H1 (cell line): Measurements from ENCODE around the gene RTN4RL1. TPM values are rescaled to one million over a fixed set of nuclear protein-coding genes. Genes with fewer than 3 reads are reported as not detected.

ENCODE experiments used
- ATF2 ChIP-seq: IDR thresholded peaks from 2 replicates; pipeline ENCODE4 v1.6.1; 2012; ENCODE audit warnings: low read length, inconsistent platforms
- CREB1 ChIP-seq: IDR thresholded peaks from 2 replicates; pipeline ENCODE4 v1.6.1; 2012; ENCODE audit warnings: inconsistent platforms
- EP300 ChIP-seq, 2 experiments: IDR thresholded peaks; 1 replicate in 1 of 2; 2 replicates in 1 of 2; pipeline ENCODE4 v1.6.1; 2011 to 2012; ENCODE audit warnings: low read depth in 2 of 2, low read length in 2 of 2, mild to moderate bottlenecking in 2 of 2, borderline replicate concordance in 1 of 2, inconsistent platforms in 1 of 2, moderate library complexity in 1 of 2
- GTF2F1 ChIP-seq: IDR thresholded peaks from 2 replicates; pipeline ENCODE4 v1.6.1; 2012; ENCODE audit warnings: low read depth, low read length, improper control_type of control experiment, borderline replicate concordance
- KDM1A ChIP-seq: fragments of 200-600, 300-600 bp; sonication (generic); IDR thresholded peaks from 2 replicates; pipeline ENCODE4 v1.7.1; 2016; ENCODE audit warnings: mild to moderate bottlenecking, low read length, borderline replicate concordance
- RBBP5 ChIP-seq: IDR thresholded peaks from 2 replicates; pipeline ENCODE4 v1.7.1; 2012; ENCODE audit warnings: low read depth, mild to moderate bottlenecking, inconsistent platforms, low read length, moderate library complexity, borderline replicate concordance
- SUZ12 ChIP-seq: fragments of 200-600 bp; sonication (generic); IDR thresholded peaks from 2 replicates; pipeline ENCODE4 v1.6.1; 2012; ENCODE audit warnings: mild to moderate bottlenecking, inconsistent platforms, low read length, moderate library complexity, mixed read lengths
- USF2 ChIP-seq: IDR thresholded peaks from 2 replicates; pipeline ENCODE4 v1.6.1; 2011; ENCODE audit warnings: low read length, improper control_type of control experiment
- polyA plus RNA-seq, 7 experiments: library from polyadenylated mRNA; depleted of rRNA in 3 of 7; stranded (reverse) in 5 of 7; unstranded in 2 of 7; fragments of >200 nt in 5 of 7; fragments of 200-250 nt in 2 of 7; gene quantifications; 1 replicate in 5 of 7; 2 replicates in 1 of 7; 4 replicates in 1 of 7; pipeline versions ENCODE4 v1.2.1 to v1.2.3, GENCODE V29; 2011 to 2013; ENCODE audit warnings: missing spikeins in 2 of 7, mixed read lengths in 2 of 7
- total RNA-seq: library from RNA; stranded (reverse); fragmentation: NEBNext Ultra II Directional; extraction: Animal tissue kit (Norgen Biotek cat#: 25700); gene quantifications from 2 replicates; pipeline ENCODE4 v1.2.1, GENCODE V29; 2021

The RTN4RL1 gene
- total and polyA plus RNA-seq, 2 of the 8 experiments (the other 6 are each of a cell fraction or from before 2014, with no cell fraction given) = 0.09 TPM; not detected in 1

GRCh38 chr17:2042390-2042847 lies 17.3 kb upstream of the RTN4RL1 start (continued):
- TF ChIP-seq EP300 (IDR thresholded peaks at IDR 0.05; ENCODE audit: borderline replicate concordance in 1 of 2, low read depth in 2 of 2, low read length in 2 of 2) = no peak
- no peak for TF ChIP-seq GTF2F1
- TF ChIP-seq ATF2 = no peak
- TF ChIP-seq KDM1A = no peak
- no peak for TF ChIP-seq SUZ12
- TF ChIP-seq RBBP5 = no peak
- no peak for TF ChIP-seq USF2
- TF ChIP-seq CREB1 = no peak
- TF ChIP-seq, all 59 proteins: peak for 3
